Skeletal muscle cell (primary cell): ENCODE data around the gene ZNF487.

Source experiments
- DNase-seq: peaks from one replicate; pipeline ENCODE4 v3.0.0-alpha.2; 2010; ENCODE audit warnings: low read depth
- H3K4me3 ChIP-seq: 2 replicates; pipeline ENCODE4 v1.5.1; 2011; ENCODE audit warnings: low read depth, mild to moderate bottlenecking, control low read depth, low read length, moderate library complexity

The ZNF487 gene

DNA sequence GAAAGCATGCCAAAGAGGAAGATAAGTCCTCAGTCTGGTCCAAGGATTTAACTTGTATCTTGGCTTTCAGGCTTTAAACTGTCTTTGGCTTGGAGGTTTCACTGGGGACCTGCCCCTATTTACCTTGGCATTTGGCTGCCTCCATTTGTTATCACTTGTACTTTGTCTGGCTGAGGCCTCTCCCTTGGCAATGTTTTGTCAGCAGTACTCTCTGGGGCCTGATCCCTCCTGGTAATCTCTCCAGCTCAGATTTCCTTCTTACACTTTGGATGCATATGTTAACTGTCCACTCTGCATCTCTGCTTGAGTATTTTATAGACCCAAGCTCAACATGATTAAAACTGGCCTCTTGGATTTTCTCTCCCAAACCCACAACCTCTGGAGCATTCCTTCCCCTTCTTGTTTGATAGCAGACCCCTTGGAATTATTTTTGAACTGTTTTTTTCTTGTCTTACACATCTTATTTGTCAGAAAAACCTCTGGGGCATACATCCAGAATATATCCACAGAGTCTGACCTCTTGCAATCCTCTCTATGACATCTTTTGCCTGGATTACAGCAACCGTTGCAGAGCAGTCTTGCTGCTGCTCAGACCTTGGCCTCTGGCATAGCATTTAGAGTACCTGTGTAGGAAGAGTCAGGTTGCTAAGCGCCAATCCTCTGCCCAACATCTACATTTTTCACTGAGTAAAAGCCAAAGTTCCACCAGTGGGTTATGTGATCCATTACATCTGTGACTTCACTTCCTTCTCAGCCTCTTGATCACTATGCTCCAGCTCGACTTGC lies 35.2 kb downstream of the ZNF487 start:
- H3K4me3 ChIP-seq = no peak overlapping the region
- DNase-seq = no peak

DNA sequence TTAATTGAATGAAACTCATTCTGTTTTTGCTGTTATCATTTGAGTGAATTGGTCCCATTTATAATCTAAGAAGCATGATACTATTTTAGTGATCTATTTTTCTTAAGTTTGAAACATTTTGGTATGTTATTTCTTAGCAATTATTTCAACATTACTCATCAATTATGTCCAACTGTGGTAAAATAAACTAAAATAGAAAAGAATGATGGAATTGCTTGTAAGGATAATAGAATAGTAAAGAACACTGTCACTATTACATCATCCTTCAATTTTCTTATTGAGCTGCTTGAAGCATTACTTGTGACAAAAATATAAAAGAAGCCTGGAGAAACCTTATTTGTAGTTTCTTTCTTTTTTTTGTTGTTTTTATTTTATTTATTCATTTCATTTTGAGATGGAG lies 42.4 kb downstream of the ZNF487 start:
- no peak overlapping the region for H3K4me3 ChIP-seq
- DNase-seq = no peak

- no peak overlapping the region for H3K4me3 ChIP-seq
- DNase-seq = no peak
Measured at GRCh38 chr10:43482319-43483078, 45.6 kb downstream of the ZNF487 start.

DNA sequence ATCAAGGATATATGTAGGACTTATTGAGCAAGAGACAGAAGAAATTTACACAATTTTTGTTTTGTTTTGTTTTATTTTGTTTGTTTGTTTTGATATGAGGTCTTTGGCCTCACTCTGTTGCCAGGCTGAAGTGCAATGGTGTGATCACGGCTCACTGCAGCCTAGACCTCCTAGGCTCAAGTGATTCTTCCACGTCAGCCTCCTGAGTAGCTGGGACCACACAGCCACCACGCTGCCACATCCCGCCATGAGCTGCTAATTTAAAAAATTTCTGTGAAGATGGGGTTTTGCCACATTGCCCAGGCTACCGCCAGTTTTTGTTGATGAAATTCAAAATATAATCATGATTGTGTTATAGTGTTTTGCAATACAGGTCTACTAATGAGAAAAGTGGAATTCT lies 54.9 kb downstream of the ZNF487 start:
- DNase-seq = no peak
- H3K4me3 ChIP-seq = no peak overlapping the region

DNA sequence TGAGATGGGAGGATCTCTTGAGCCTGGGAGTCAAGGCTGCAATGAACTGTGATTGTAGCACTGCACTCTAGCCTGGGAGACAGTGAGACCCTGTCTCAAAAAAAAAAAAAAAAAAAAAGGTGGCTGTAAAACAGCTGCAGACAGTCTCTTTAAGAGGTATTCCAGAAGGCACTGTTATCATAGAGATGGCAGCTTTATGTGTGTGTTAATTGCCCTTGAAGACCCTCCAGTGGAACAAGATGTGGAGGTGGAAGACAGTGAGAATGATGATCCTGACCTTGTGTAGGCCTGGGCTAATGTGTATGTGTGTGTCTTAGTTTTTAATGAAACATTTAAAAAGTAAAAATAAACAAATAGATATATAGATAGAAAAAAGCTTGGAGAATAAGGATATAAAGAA lies 66.0 kb downstream of the ZNF487 start:
- no peak overlapping the region for H3K4me3 ChIP-seq
- no peak for DNase-seq

DNA sequence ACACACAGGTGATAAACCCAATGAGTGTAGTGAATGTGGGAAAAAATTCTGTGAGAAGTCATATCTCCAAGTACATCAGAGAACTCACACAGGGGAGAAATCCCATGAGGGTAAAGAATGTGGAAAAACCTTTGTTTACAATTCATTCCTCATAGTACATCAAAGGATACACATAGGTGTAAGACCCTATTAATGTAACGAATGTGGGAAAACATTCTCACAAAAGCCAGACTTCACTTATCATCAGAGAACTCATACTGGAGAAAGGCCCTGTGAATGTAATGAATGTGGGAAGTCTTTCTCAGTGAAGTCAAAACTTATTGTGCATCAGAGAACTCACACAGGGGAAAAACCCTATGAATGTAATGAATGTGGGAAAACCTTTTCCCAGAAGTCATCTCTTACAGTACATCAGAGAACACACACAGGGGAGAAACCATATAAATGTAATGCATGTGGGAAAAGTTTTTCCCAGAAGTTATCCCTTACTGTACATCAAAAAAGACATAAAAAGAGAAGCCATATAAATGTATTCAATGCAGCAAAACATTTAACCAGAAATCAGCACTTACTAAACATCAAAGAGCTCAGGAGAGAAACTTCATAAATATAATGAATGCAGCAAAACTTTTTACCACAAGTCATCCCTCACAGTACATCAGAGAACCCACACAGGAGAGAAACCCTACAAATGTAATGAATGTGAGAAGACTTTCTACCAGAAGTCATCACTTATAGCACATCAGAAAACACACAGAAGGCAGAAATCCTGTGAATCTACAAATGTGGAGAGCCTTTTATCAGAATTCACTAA lies 87.7 kb downstream of the ZNF487 start:
- no peak overlapping the region for H3K4me3 ChIP-seq
- no peak for DNase-seq
